Measurements from ENCODE around the gene EMSY.

- TF ChIP-seq EZH2 (IDR thresholded peaks at IDR 0.05; ENCODE audit: borderline replicate concordance, insufficient read depth, low read length, poor library complexity, severe bottlenecking) (no peak), MXI1 (conservative IDR thresholded peaks at IDR 0.05; ENCODE audit: poor library complexity, severe bottlenecking) (no peak), REST (IDR thresholded peaks at IDR 0.05; ENCODE audit: borderline replicate concordance) (no peak), SMC3 (conservative IDR thresholded peaks at IDR 0.05; ENCODE audit: poor library complexity) (no peak), CTCF (IDR thresholded peaks at IDR 0.05; ENCODE audit: poor library complexity, severe bottlenecking) (no peak), TAF1 (IDR thresholded peaks at IDR 0.05; ENCODE audit: low read depth) (no peak), POLR2AphosphoS5 (IDR thresholded peaks at IDR 0.05) (no peak), EP300 (conservative IDR thresholded peaks at IDR 0.05; ENCODE audit: poor library complexity, severe bottlenecking) (no peak), RAD21 (conservative IDR thresholded peaks at IDR 0.05) (no peak)
These were observed 20.4 kb upstream of the EMSY start for GRCh38 chr11:76424379-76424778.
